HG02938 (cell line): ENCODE results near the gene PICALM.
"Not testable (repeated sequence)": the region's sequence is repeated elsewhere in the genome, so short reads cannot be mapped to it uniquely, and the experiment has no call there.

Experiments
- ATAC-seq: cut with Tn5 transposase; IDR thresholded peaks from one replicate; pipeline ENCODE4 v1.9.1; 2021; ENCODE audit warnings: mild to moderate bottlenecking, moderate library complexity; ENCODE audit not compliant: unreplicated experiment

Gene PICALM

DNA sequence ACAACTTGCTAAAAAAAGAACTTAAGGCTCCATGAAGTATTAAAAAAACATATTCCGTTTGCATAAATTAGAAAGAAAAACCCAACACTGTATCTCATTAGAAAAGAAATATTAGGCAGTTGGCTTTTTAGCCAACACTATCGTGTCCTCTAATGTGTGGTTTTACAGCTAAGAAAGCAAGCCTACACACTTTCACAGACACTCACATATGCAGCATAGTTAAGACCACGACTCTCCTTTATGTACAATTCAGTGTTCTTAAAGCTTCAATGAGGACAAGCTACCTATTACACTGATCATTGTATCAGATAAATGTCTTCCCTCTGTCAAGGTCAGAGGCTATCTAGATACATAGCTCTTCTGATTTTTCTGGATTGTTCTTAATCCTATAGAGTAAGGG, 80.1 kb downstream of the PICALM start:
- ATAC-seq = no peak

DNA sequence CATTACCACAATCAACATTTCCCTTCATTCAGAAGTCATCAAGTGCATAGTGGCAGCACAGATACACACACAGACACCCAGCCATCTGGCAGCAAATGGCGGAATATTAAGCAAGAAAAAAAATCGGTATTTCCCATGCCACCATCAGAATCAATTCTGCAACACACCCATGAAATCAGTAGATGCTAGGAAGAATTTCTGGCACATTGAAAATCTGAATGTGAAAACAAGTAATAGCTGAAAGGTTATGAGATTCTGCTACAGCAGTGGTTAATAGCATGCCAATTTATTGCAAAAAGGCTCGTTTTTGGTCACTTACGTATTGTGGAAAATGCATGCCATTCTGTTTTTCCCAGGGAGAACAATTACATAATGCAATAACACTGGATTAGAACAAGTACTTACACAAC, 91.1 kb downstream of the PICALM start:
- ATAC-seq = no peak

DNA sequence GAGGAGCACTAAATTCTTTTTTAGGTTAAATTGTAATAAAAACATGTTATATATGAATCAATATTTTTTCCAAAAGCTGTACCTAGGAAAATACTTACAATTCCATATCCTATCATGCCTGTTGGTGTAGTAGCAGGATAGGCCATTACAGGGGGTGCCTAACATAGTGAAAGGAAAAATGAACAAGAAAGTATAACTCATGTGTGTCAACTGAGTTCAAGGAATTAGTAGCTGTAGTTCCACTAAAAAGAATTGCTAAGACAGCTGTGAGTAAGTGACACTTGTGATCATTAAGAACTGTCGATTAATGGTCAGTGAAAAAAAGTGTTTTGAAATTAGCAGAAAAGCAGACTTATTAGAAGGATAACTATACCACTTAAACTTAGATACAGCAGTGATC, 92.4 kb downstream of the PICALM start:
- no peak for ATAC-seq

DNA sequence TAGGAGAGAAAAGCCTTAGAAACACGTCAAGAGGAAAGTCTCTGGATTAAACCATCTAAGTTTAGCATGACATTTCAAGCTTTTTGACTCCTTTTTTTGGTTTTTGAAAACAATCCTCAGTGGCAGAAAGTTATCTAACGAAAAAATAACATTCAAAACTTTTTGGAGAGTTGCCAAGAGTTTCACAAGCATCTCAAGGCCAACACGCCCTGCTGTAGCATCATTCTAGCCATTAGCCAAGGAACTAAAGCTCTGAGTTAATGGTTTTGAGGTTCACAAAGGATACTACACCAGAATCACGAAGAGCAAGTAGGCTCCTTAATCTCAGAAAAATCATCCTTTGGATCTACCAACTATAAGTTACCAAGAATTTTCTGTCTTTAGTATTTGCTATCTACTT, 94.8 kb downstream of the PICALM start:
- no peak for ATAC-seq

DNA sequence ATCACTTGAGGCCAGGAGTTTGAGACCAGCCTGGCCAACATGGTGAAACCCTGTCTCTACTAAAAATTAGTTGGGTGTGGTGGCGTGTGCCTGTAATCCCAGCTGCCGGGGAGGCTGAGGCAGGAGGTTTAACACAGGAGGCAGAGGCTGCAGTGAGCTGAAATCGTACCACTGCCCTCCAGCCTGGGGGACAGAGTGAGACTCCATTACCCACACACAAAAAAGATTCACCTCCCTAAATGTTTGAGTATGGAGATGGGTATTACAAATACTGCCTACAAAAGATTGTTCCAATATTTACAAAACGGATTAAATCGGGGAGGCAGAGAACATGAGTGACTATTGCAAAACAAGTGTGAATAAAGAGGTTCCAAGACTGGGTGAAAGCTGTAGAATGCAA, 98.3 kb downstream of the PICALM start:
- ATAC-seq = no peak

DNA sequence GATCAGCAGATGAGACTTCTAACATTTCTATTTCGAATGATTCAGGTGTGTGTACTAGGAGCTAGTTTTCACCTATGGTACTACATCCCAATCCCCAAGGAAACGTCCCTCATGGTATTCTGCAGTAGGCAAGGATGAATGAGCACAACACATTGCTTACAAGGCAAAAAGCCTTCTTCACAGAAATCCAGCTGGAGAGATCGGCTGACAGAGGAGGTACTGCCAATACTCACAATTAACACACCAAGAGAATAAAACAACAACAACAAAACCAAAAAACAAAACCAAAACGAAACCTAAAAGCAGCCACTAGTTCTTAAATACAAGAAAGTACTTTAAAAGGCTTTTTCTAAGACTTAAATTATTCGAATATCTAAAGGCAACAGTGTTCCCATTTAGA, 101.4 kb downstream of the PICALM start:
- no peak for ATAC-seq

DNA sequence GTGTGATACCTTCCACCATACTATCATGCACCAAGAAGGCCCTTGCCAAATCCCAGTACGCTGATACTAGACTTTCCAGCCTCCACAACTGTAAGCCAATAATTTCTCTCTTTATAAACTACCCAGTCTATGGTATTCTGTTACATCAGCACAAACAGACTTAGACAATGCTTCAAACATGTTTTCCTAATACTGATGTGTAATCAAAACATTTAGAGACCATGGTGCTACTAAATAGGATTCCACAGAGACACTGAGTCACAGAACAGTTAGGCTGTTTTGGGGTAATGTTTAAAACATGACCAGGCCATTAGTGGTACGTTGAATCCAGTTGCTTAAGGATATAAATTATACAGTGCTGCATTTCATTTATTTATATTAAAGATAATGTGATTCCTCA, 103.7 kb downstream of the PICALM start:
- ATAC-seq = no peak

DNA sequence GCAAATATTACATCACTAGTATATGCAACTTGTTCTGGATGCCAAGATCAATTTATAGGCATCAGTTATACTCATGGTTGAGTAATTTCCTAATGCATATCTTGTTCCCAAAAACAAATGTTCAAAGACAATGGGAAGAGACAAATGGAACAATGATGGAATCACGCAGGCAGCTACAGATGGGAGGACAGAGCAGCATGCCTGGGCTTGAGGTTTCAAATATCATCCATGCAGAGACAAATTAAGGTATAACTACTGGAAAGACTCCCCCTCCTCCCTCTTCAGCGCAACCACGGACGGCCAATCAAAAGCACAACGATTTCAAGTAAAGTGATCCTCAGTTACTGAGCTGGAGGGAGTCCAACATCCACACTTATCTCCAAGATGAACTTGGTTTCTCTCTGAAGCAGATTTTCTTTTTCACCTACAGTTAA, 106.9 kb downstream of the PICALM start:
- no peak for ATAC-seq

DNA sequence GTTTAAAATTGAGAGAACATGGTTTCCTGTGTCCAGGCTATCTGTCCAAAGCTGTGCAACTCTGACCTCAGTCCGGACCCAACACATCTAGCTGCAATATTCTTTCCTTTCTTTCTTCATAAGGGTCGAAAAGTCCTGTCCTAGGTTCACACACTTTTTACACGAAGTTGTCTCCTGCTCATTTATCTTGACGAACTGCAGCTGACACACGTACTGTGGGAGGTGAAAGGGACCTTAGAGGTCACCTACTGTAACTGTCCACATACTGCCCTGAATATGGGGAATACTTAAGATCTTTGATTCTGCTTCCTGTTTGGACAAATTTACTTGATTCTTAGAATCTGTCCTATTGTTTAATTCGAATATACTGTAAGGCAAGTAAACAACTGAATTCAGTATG, 107.8 kb downstream of the PICALM start:
- ATAC-seq = no peak

DNA sequence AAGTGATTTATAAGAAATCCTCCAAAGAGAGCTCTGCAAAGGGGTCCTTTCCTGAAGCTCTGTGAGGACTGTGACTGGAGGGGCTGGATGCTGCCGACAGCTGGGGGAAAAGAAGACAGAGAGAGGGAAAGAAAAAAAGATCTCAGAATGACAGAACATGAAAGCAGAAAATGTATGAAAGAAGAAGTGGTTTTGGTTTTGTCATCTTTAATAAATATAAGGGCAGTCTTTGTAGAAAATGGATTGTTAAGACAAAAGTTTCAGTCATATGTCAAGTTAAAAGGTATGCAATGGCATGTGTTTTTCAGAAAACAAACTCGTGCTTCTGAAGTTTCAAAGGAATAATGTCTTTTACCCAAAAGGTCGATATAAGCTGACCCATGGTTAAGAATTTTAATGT, 108.2 kb downstream of the PICALM start:
- ATAC-seq = no peak

DNA sequence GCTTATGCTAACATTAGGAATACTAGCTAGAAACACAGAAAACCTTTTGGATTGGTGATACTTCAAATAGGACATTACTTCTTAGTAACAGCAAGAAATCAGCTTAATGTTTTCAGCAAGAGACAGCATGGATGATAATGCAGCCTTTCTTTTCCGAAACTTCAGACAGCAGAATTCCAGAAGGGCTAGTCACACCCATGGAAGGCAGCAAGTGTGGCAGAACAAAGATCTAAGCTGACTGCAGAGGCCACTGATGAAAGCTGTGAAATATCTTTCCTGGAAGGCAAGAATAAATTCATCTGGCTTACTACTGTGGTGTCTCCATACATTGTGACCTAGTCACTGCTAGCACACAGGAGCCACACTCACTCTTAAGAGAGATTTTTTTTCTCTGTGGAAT, 113.4 kb downstream of the PICALM start:
- ATAC-seq = no peak

DNA sequence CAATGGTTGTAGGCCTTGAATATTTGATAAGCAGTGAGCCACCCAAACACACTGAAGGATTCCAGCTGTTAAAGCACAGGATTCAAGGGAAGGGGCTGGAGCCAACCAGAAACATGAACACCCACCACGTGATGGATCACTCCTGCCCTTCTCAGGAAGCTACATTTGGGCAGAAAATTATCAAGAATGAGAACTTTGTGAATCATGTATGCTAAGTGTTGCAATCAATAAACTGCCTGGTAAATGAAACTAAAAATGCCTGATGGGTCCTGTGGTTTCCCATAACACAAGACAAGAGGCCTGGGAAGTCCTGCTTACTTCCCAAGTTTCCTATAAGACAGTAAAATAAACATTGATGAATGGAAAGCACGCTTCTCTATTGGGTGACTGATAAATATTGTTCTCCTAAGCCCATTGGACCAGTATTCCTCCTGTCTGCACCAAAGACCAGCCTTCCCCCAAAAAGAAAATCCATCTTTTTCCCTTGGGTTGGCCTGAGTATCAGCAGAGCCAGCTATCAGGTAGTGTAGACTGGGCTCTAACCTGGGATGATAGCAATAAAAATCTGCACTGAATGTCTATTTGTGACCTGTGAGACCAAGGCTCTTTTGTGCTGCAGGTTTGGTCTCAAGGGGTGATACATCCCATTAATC, 115.3 kb downstream of the PICALM start:
- ATAC-seq = no peak

DNA sequence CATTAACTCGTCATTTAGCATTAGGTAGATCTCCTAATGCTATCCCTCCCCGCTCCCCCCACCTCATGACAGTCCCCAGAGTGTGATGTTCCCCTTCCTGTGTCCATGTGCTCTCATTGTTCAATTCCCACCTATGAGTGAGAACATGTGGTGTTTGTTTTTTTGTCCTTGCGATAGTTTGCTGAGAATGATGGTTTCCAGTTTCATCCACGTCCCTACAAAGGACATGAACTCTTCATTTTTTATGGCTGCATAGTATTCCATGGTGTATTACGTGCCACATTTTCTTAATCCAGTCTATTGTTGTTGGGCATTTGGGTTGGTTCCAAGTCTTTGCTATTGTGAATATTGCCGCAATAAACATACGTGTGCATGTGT, 116.8 kb downstream of the PICALM start:
- ATAC-seq = not testable (repeated sequence)

DNA sequence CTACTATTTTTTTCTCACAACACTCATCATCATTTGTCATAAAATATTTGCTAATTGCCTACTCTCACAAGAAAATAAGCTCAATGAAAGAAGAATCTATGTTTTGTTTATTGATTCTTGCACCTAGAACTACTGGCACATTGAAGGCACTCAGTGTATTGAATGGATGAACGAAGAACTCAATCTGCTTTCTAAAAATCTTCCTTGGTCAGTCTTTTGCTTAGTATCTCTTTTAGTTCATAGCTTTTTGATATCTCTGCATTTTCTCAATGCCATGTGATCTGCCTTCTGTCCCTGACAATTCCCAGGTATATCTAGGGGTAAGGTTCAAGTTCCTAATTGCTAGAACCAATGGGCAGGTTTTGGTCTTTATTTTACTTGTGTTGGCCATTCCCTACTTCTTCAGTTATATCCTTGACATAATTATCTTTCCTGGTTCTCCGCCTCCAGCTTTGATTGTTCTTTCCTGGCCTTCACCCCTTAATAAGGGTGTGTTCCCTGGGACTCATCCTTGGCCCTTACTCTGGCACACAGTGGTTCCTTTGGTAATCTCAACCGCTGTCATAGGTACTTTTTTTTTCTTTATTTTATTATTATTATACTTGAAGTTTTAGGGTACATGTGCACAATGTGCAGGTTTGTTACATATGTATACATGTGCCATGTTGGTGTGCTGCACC, 117.3 kb downstream of the PICALM start:
- ATAC-seq = no peak

DNA sequence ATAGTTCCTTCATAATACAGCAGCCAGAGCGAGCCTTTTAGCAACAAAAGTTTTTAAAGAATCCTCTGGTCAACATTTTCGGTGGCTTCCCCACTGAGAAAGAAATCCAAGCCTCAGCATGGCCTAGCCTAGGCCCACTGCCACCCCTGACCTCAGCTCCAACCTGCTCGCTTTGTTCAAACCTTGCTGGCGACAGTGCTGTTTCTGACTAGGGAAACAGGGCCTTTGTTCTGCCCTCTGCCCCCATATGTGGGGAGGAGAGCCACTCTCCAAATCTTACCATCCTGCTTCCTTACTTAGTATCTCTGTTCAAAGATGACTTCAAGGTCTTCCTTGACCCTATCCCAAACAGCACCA, 117.9 kb downstream of the PICALM start:
- ATAC-seq = no peak

DNA sequence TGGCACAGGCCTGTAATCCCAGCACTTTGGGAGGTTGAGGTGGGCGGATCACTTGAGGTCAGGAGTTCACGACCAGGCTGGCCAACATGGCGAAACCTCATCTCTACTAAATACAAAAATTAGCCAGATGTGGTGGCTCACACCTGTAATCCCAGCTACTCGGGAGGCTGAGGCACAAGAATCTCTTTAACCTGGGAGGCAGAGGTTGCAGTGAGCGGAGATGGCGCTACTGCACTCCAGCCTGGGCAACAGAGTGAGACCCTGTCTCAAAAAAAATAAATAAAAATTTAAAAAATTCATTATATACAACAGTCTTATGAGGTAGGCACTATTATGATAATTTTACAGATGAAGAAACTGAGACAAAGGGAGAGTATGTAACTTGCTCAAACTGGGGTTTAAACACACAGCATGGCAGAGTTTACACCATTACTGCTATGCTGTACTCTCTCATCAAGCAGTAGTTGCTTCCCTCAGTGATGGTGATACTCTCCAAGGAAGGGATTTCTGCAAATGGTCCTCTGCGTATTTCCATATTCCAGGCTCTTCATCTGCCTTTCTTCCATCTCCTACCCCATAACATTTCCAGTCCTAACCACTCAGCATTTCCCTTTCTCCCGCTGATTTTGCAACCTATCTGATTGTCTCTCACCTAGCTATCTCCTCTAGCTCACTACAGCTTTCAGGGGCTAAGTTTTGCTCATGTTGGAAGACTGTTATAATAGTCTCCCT, 118.4 kb downstream of the PICALM start:
- ATAC-seq = no peak

DNA sequence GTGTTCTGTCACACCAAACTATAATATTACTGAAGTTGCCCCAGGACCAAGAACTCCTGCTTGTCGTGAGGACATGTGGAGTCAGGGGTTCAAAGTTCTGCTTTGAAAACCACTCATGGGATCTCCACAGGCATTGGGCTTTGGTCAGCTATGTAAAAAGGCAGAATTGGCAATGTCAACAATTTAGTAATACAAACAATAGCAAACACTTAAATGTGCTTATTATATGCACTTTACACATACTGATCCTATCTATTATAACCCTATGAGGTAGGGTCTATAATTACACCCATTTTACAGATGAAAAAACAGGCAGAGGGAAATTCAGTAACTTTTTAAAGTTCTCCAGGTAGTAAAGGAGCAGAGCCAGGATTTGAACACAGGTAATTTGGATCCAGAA, 119.1 kb downstream of the PICALM start:
- ATAC-seq = no peak

DNA sequence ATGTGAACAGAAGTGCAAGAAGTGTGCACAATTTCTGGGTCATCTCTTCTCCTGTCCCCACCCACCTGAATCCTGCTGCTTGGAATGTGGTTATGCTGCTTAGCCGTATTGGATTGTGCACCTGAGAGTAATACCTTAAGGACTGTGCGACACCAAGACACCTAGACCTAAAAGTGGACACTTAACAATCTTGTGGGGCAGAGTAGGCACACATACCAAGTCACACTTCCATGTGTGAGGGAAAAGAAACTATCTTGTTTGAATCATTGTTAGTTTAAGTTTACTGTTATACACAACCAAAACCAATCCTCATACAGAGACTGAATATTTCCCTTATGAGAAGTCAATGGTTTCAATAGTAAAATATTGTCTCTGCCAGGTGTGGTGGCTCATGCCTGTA, 120.0 kb downstream of the PICALM start:
- peak; percentile 33 for ATAC-seq

DNA sequence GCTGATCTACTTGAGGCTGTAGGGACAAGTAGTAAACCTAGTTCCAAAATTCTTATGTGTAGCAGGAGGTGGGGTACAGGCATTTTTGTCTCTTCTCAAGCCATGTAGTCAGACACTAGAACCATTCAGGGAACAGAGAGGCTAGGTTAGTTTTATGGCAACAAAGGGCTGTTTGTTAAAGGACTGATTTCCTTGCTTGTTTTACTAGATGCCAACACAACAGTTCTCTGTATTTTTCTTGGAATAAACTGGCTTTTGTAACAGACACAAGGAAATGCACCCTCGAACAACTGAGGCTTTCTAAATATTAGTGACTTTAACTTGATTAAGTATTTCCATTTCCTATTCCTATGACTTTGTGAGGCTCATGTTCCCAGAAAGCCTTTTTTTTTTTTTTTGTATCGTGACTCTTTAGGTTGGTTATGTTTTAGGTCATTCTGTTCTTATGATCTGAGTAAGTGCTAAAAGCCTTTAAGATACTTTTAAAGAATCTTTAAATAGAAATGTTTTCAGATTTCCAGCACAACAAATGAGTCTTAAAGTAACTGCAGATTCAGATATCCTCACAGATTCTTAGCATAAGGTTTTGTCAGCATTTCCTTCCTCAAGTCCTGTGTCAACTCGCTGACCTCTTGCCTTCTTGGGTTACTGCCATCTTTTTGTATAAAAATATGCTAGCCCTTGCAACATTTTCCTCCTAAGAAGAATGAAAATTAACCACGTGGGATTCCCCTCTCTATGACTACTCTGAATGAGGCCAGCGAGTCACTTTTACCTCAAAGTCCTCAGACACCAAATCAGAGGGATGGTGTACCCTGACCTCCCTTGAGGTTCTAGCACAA, 121.2 kb downstream of the PICALM start:
- ATAC-seq = no peak

DNA sequence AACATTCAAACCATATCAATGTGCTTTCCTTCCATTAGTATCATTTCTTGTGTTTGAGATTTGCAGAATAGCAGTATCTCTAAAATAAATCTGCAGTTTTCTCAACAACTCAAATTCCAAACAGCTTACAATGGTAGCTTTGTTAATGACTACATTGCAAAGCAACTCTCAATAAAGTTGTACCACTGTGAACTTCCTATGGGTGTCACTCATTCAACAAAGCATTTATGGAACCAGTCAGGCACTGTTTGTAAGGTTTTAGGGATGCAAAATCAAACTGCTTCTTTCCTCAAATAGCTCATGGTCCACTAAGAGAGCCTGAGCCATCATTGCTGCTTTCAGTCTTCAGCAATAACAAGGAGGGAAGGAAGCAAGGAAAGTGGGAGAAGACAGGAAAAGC, 122.7 kb downstream of the PICALM start:
- ATAC-seq = no peak

DNA sequence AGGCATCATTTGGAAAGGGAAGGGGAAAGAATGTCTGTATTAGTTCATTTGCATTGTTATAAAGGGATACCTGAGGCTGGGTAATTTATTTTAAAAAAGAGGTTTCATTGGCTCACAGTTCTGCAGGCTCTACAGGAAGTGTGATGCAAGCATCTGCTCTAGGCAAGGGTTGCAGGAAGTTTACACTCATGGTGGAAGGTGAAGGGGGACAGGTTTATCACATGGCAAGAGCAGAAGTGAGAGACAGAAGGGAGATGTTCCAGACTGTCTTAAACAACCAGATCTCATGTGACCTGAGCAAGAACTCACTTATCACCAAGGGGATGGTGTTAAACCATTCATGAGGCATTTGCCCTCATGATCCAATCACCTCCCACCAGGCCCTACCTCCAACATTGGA, 123.1 kb downstream of the PICALM start:
- no peak for ATAC-seq
